HG02938 (cell line): ENCODE results near the gene MAP4K2.

Source experiments
- ATAC-seq: cut with Tn5 transposase; IDR thresholded peaks from one replicate; pipeline ENCODE4 v1.9.1; 2021; ENCODE audit warnings: mild to moderate bottlenecking, moderate library complexity; ENCODE audit not compliant: unreplicated experiment

The MAP4K2 gene

GRCh38 chr11:64793271-64794160, 9.5 kb downstream of the MAP4K2 start:
- no peak for ATAC-seq

GRCh38 chr11:64792482-64792881, 10.5 kb downstream of the MAP4K2 start:
- ATAC-seq, result no peak

- no peak for ATAC-seq
Observed at GRCh38 chr11:64791781-64792291, 11.2 kb downstream of the MAP4K2 start.

- ATAC-seq, result no peak
Observed at GRCh38 chr11:64790205-64791095, 12.6 kb downstream of the MAP4K2 start.

GRCh38 chr11:64789331-64790204, 13.4 kb downstream of the MAP4K2 start:
- no peak for ATAC-seq

- ATAC-seq, result no peak
Observed at GRCh38 chr11:64788321-64789215, 14.4 kb downstream of the MAP4K2 start.

- no peak for ATAC-seq
Observed at GRCh38 chr11:64787526-64788320, 15.3 kb downstream of the MAP4K2 start.

- ATAC-seq, result no peak
Observed at GRCh38 chr11:64786308-64786707, 16.7 kb downstream of the MAP4K2 start.

- ATAC-seq, result no peak
Observed at GRCh38 chr11:64784813-64785581, 18.0 kb downstream of the MAP4K2 start.

- peak; percentile 82 for ATAC-seq
Observed at GRCh38 chr11:64778473-64779298, 24.3 kb downstream of the MAP4K2 start, which contains the start of gene SF1. Gene SF1 (minus strand): TSS chr11:64778542. CDS start chr11:64778392, 150 bp downstream.

- peak; percentile 4 for ATAC-seq
Observed at GRCh38 chr11:64778223-64778472, 24.9 kb downstream of the MAP4K2 start.

- ATAC-seq, result no peak
Observed at GRCh38 chr11:64777449-64778222, 25.4 kb downstream of the MAP4K2 start.

GRCh38 chr11:64776875-64777274, 26.1 kb downstream of the MAP4K2 start:
- no peak for ATAC-seq

- ATAC-seq, result no peak
Observed at GRCh38 chr11:64776425-64776824, 26.6 kb downstream of the MAP4K2 start.

- ATAC-seq, result no peak
Observed at GRCh38 chr11:64774144-64774543, 28.9 kb downstream of the MAP4K2 start.

- no peak for ATAC-seq
Observed at GRCh38 chr11:64772303-64773018, 30.6 kb downstream of the MAP4K2 start.
